ENCODE measurements around the gene ARFGAP1.

DNA sequence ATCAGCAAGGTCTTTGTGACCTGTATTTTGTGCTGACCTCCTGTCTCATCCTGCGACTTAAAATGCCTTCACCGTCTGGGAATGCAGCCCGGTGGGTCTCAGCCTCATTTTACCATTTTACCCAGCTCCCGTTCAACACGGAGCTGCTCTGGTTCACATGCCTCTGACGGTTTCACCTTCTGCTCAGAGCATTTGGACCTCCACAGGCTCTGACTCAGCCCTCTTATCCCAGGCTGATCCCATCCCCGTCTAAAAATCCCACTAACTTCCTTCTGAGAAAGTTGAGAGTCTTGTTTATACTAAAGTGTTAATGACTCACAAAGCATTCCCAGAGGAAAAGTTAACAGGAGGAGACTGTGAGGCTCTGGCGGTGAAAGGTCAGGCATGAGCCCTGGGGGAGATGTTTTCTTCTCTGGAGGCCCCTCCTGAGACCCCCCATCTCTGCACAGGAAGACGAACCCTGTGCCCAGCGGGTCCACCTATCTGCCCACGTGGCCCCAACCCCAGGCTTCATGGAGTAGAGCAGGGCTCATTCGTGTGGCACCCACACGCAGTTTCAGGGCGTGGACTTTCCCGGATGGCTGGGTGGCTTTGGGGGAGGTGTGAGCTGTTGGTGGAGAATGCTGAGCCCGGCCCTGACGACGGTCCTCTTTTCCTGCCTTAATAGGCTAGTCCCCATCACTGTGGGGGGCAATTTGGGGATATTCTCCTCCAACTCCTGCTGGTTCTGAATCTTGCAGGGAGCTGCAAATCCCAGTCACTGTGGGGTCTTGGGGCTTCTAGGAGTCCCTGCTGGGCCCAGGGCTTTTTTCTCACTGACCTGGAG lies 40.2 kb upstream of the ARFGAP1 start:
- TF ChIP-seq CTCF (IDR thresholded peaks at IDR 0.05; ENCODE audit: borderline replicate concordance, extremely low read depth, low read length, poor library complexity, severe bottlenecking) (no peak), EZH2 (IDR thresholded peaks at IDR 0.05; ENCODE audit: borderline replicate concordance, low read depth, low read length, severe bottlenecking) (no peak)

All from DND-41 (cell line).